ENCODE measurements around the gene CXADR.

DNA sequence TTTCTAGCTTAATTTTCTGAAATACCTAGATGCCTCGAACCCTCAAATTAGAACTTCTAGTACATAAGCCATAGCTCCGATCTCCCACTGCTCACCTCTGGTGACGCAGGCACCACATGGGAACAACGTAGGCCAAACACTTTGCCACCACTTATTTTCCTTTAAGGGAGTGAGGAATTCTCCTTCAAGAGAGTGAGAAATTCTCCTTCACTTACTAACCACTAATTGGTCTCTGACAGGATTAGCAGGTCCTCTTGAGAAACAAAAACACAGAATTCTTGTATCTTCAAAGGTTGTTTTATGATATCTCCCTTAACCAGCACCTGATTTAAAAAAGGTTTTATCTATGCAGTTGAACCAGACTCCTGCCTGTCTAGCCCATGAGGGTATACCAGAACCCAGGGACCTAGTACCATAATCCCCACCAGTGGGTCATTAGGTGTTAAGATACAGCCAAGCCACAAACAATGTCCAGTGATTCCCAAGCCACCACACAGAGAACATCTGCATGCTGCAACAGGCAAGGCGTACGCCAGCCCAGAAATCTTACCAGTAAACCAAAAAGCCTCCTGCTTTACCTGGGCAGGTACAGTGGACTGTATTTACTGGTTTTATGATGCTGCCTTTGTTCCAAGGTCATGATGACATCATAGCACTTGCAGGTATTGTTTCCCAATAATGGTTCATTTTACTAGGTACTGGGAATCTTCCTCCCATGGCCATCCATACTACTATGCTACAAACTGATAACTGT is 20.3 kb upstream of the CXADR start:
- TF ChIP-seq EZH2 (IDR thresholded peaks at IDR 0.05; ENCODE audit: borderline replicate concordance, low read depth, low read length, severe bottlenecking) = no peak
- TF ChIP-seq, protein P1, sequence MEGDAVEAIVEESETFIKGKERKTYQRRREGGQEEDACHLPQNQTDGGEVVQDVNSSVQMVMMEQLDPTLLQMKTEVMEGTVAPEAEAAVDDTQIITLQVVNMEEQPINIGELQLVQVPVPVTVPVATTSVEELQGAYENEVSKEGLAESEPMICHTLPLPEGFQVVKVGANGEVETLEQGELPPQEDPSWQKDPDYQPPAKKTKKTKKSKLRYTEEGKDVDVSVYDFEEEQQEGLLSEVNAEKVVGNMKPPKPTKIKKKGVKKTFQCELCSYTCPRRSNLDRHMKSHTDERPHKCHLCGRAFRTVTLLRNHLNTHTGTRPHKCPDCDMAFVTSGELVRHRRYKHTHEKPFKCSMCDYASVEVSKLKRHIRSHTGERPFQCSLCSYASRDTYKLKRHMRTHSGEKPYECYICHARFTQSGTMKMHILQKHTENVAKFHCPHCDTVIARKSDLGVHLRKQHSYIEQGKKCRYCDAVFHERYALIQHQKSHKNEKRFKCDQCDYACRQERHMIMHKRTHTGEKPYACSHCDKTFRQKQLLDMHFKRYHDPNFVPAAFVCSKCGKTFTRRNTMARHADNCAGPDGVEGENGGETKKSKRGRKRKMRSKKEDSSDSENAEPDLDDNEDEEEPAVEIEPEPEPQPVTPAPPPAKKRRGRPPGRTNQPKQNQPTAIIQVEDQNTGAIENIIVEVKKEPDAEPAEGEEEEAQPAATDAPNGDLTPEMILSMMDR (IDR thresholded peaks at IDR 0.05; ENCODE audit: borderline replicate concordance, extremely low read depth, low read length, poor library complexity, severe bottlenecking) = no peak
